Lower leg skin (tissue), 4 donors: Measurements from ENCODE around the gene OGA. TPM values are rescaled to one million over a fixed set of nuclear protein-coding genes. Genes with fewer than 3 reads are reported as not detected.

Experiments used
- DNase-seq, 2 donors: peaks; one replicate each; pipeline ENCODE4 v3.0.0-alpha.2; 2019; ENCODE audit warnings: low spot score in 2 of 2
- H3K4me3 ChIP-seq: fragments of 200-600 bp; sonication (generic); 2 replicates; pipeline ENCODE4 v1.5.1; 2017; ENCODE audit warnings: mild to moderate bottlenecking, low read depth; ENCODE audit not compliant: poor library complexity, severe bottlenecking
- POLR2A ChIP-seq, 2 donors: fragments of 450-650 bp; IDR thresholded peaks; one replicate each; pipeline ENCODE4 v1.6.1; 2016 to 2017; ENCODE audit warnings: antibody characterized with exemption in 2 of 2, mild to moderate bottlenecking in 1 of 2, moderate library complexity in 1 of 2
- WGBS, 2 donors: methylation state at CpG; one replicate each; pipeline ENCODE4 v1.1.5; 2018; 5-methylcytosine and 5-hydroxymethylcytosine counted together
- intact Hi-C: fragments of 100-400 bp; cut with DNase I; formaldehyde crosslinking; loops from one replicate; pipeline ENCODE4 v1.15.0; 2023; ENCODE audit warnings: low total_unique reads
- total RNA-seq, 4 donors: library from RNA; depleted of rRNA; stranded (reverse); fragments of >200 nt; gene quantifications; one replicate each; pipeline ENCODE4 v1.1.0, GENCODE V29; 2016
- TF ChIP-seq, protein P1 (sequence below), 3 donors: fragments of 450-650 bp; IDR thresholded peaks; one replicate each; pipeline ENCODE4 v1.5.1; 2016; ENCODE audit warnings: antibody characterized with exemption in 3 of 3, mild to moderate bottlenecking in 3 of 3, moderate library complexity in 2 of 3

OGA gene
- total RNA-seq, 4 donors from 2014 or later = 72.2 to 188 (median 116) TPM

DNA sequence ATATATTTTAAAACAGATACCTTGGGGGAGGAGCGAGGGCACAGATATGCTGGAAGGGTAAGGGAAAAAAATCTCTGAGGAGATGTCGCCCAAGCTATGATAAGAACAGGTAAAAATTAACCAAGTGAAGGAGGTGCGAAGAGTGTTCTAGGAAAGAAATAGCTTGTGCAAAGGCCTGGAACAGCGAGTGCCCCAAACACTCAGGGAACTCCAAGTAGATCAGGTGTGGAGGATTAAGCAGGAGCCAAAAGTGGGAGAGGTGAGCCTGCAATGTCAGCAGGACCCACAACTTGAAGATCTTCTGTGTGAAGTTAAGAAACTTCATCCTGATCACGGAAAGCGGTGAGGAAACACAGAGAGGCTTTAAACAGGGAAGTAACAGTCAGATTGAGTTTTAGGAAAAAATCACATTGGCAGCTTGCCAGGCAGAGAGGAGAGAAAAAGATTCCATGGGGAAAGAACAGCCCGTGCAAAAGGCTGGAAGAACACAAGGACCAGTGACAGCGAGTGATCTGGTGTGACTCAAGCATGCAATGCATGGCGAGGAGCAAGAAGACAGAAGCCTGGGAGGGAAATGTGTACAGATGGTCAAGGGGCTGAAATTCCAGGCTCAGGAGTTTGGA is 73.1 kb downstream of the OGA start:
- TF ChIP-seq POLR2A (IDR thresholded peaks at IDR 0.05) = no peak
- TF ChIP-seq, protein P1, sequence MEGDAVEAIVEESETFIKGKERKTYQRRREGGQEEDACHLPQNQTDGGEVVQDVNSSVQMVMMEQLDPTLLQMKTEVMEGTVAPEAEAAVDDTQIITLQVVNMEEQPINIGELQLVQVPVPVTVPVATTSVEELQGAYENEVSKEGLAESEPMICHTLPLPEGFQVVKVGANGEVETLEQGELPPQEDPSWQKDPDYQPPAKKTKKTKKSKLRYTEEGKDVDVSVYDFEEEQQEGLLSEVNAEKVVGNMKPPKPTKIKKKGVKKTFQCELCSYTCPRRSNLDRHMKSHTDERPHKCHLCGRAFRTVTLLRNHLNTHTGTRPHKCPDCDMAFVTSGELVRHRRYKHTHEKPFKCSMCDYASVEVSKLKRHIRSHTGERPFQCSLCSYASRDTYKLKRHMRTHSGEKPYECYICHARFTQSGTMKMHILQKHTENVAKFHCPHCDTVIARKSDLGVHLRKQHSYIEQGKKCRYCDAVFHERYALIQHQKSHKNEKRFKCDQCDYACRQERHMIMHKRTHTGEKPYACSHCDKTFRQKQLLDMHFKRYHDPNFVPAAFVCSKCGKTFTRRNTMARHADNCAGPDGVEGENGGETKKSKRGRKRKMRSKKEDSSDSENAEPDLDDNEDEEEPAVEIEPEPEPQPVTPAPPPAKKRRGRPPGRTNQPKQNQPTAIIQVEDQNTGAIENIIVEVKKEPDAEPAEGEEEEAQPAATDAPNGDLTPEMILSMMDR (IDR thresholded peaks at IDR 0.05) = no peak
- 73% methylated on average over 9 of the region's 9 CpGs for WGBS, 2 donors
- peak in 1 of 2 donors; percentile 32 for DNase-seq
- intact Hi-C loops = no loop called here
- H3K4me3 ChIP-seq = no peak overlapping the region

DNA sequence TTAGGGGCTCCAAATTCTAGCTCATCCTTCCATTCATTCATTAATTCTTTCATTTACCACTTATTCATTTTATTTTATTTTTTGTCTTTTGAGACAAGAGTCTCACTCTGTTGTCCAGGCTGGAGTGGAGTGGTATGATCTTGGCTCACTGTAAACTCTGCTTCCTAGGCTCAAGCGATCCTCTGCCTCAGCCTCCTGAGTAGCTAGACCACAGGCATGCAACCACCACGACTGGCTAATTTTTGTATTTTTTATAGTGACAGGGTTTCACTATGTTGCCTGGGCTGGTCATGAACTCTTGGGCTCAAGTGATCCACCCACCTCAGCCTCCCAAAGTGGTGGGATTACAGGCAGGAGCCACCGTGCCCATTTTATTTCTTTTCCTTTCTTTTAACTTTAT is 74.0 kb downstream of the OGA start:
- intact Hi-C loops = no loop called here
- TF ChIP-seq POLR2A (IDR thresholded peaks at IDR 0.05) = no peak
- TF ChIP-seq, protein P1 (IDR thresholded peaks at IDR 0.05) = no peak
- WGBS, 2 donors = 74 to 81% methylated on average over 3 of the region's 3 CpGs
- H3K4me3 ChIP-seq = no peak overlapping the region
- DNase-seq = peak in 1 of 2 donors; percentile 26

DNA sequence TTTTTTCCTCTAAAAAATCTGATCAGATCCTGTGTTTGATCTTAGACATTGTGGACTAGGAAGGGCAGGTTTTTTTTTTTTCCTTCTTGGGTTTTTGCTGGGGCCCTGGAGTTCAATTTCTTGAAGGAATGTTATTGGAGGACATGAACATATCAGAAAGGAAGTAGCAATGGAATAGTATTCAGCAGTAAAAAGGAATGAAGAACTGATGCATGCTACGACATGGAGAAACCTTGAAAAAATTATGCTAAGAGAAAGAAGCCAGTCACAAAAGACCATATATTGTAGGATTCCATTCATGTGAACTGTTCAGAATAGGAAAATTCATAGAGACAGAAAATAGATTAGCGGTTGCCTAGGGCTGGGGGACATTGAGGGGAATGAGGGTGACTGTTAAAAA is 76.3 kb downstream of the OGA start:
- no peak overlapping the region for H3K4me3 ChIP-seq
- no peak for DNase-seq
- TF ChIP-seq, protein P1 (IDR thresholded peaks at IDR 0.05) = no peak
- TF ChIP-seq POLR2A (IDR thresholded peaks at IDR 0.05) = no peak
- intact Hi-C loops = no loop called here
- WGBS, 2 donors = 46 to 49% methylated on average over 2 of the region's 2 CpGs

DNA sequence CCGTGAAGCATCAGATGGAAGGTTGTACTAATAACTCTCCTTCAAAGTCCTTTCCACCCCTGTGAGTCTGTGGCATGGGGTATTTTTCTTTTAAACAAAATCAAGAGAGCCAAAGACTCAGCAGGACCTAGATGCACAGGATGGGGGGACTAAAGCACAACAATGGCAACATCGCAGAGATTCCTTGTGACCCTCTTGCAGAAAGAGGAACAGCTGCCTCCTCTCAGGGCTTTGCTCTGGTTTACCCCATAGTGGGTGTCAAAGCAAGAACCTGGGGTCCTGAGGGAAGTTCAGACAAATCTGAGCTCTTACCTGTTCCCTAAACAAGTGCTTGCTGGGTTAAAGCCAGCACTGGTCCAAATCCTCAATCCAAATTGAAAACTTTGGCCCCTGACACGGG is 81.6 kb downstream of the OGA start:
- DNase-seq = peak in 1 of 2 donors; percentile 36
- TF ChIP-seq, protein P1 (IDR thresholded peaks at IDR 0.05) = no peak
- no peak for TF ChIP-seq POLR2A (IDR thresholded peaks at IDR 0.05)
- intact Hi-C loops = no loop called here
- 65 to 77% methylated on average over 3 of the region's 3 CpGs for WGBS, 2 donors
- H3K4me3 ChIP-seq = no peak overlapping the region

Other genes starting within 250 kb of the OGA start
- 10 to 100 TPM; 13.6 to 19.9 (median 17.1) TPM for gene POLL, start 230.2 kb downstream of the OGA start, total RNA-seq
- gene DPCD, start 230.1 kb downstream of the OGA start, total RNA-seq = 10 to 100 TPM in 3 of 4 donors, 1 to 10 TPM in 1; 9.6 to 18.4 (median 11.4) TPM
- 100 to 1,000 TPM in 1 of 4 donors, 10 to 100 TPM in 3; 51.9 to 102 (median 69.6) TPM for gene FBXW4, start 123.3 kb downstream of the OGA start, total RNA-seq
- gene FGF8, start 42.3 kb downstream of the OGA start, total RNA-seq = not detected
- gene NPM3, start 35.0 kb downstream of the OGA start, total RNA-seq = 10 to 100 TPM; 24.6 to 37.7 (median 27.4) TPM
- gene KCNIP2, start 25.4 kb upstream of the OGA start, total RNA-seq = 1 to 10 TPM; 1.7 to 5.2 (median 3.1) TPM
- gene ARMH3, start 237.7 kb upstream of the OGA start, total RNA-seq = 10 to 100 TPM; 15.2 to 57.4 (median 16.9) TPM
- gene HPS6, start 246.9 kb upstream of the OGA start, total RNA-seq = 10 to 100 TPM; 31.2 to 39.2 (median 35.4) TPM